Adrenal gland (tissue), 12 donors: ENCODE measurements around the gene MYL3. TPM values are rescaled to one million over a fixed set of nuclear protein-coding genes. Genes with fewer than 3 reads are reported as not detected.
A peak's percentile ranks its signal among the peaks of the same experiment; 100 is the strongest.

Experiments used
- DNase-seq, 7 donors: peaks; one replicate each; pipeline ENCODE4 v3.0.0-alpha.2; 2019 to 2020
- H3K27ac ChIP-seq, 5 donors: fragments of 200-600 bp; sonication (generic) in 4 of 5; 1 replicate in 3 of 5; 2 replicates in 2 of 5; pipeline versions ENCODE4 v1.5.1 to v1.8.0; 2016 to 2020; ENCODE audit warnings: mild to moderate bottlenecking in 1 of 5
- H3K27me3 ChIP-seq: fragments of 200-600 bp; 2 replicates; pipeline ENCODE4 v1.8.0; 2021
- H3K36me3 ChIP-seq, 2 donors: fragments of 200-600 bp; replicated peaks in 1 of 2; 1 replicate in 1 of 2; 2 replicates in 1 of 2; pipeline versions ENCODE4 v1.5.1 to v1.8.0; 2018 to 2022
- H3K4me1 ChIP-seq, 2 donors: fragments of 200-600 bp; replicated peaks in 1 of 2; 1 replicate in 1 of 2; 2 replicates in 1 of 2; pipeline versions ENCODE4 v1.5.1 to v1.8.0; 2018 to 2021
- H3K4me3 ChIP-seq, 4 donors: fragments of 200-600 bp; sonication (generic) in 3 of 4; one replicate each; pipeline ENCODE4 v1.5.1; 2016 to 2018
- H3K9me3 ChIP-seq, 3 donors: fragments of 200-600 bp; sonication (generic) in 1 of 3; replicated peaks in 1 of 3; 1 replicate in 2 of 3; 2 replicates in 1 of 3; pipeline versions ENCODE4 v1.5.1 to v1.8.0; 2016 to 2021
- CTCF ChIP-seq, 6 experiments: fragments of 450-650 bp in 4 of 6; fragments of 200-600 bp in 2 of 6; sonication (generic) in 1 of 6; IDR thresholded peaks; 1 replicate in 5 of 6; 2 replicates in 1 of 6; pipeline versions ENCODE4 v1.5.1 to v1.8.0; 2016 to 2021; ENCODE audit warnings: antibody characterized with exemption in 6 of 6, mild to moderate bottlenecking in 2 of 6, moderate library complexity in 1 of 6
- POLR2A ChIP-seq, 2 donors: fragments of 450-650 bp; IDR thresholded peaks; one replicate each; pipeline ENCODE4 v1.6.1; 2017; ENCODE audit warnings: antibody characterized with exemption in 2 of 2, mild to moderate bottlenecking in 2 of 2, moderate library complexity in 1 of 2
- WGBS, 4 donors: extraction: QIAGEN DNeasy Blood & Tissue Kit in 2 of 4; methylation state at CpG; one replicate each; pipeline versions ENCODE4 v1.1.5 to v1.1.7; 2013 to 2017; 5-methylcytosine and 5-hydroxymethylcytosine counted together
- intact Hi-C, 2 donors: fragments of 100-400 bp; cut with DNase I; formaldehyde crosslinking; loops; one replicate each; pipeline versions ENCODE4 v1.14.1 to v1.15.0; 2022 to 2023
- polyA plus RNA-seq, 3 donors: library from polyadenylated mRNA; stranded (reverse); fragments of 200-250 nt in 2 of 3; fragments of 350-450 nt in 1 of 3; fragmentation: Illumina TruSeq in 1 of 3; extraction: RNeasy Lipid Tissue Mini Kit (QIAGEN cat#74804) in 1 of 3; gene quantifications; one replicate each; pipeline ENCODE4 v1.2.3, GENCODE V29; 2013 to 2014
- total RNA-seq, 9 donors: library from RNA; depleted of rRNA in 4 of 9; stranded (reverse); fragments of >200 nt in 4 of 9; fragments of 120-200 nt in 1 of 9; fragmentation: NEBNext Ultra II Directional in 1 of 9; extraction: Animal tissue kit (Norgen Biotek cat#: 25700) in 1 of 9; gene quantifications; one replicate each; pipeline versions ENCODE4 v1.1.0 to v1.2.4, GENCODE V29; 2013 to 2023
- donor health status: healthy with polysubstance abuse.
- donor health status: Bipolar disorder and iron deficiency.
- donor health status: DM: yes; HTN: yes; CAD: no.
- donor health status: DM: no; HTN: no; CAD: no.
- donor health status: DM: no; HTN: no; CAD: no.
- donor health status: DM: yes; HTN: yes; CAD: no.

The MYL3 gene
- total and polyA plus RNA-seq, 12 donors, result 1.4 to 12.7 (median 4.6) TPM; not detected in 1

- Histone ChIP-seq H3K27ac (peak overlapping the region in 1 of 5 donors; percentile 68), H3K27me3 (no peaks in the 10 kb centered on the region), H3K36me3 (no peaks in the 10 kb centered on the region), H3K9me3 (no peaks in the 10 kb centered on the region), H3K4me3 (no peak overlapping the region), H3K4me1 (peaks cover 7 to 9% of the 10 kb centered on the region in 2 donors)
- DNase-seq, result peak in 4 of 7 donors; percentile 25 to 56 (median 38)
- no peak for TF ChIP-seq POLR2A (IDR thresholded peaks at IDR 0.05)
- peak in 5 of 6 experiments; percentile 8 to 50 (median 27) for TF ChIP-seq CTCF (IDR thresholded peaks at IDR 0.05)
- WGBS, 4 donors, result 68 to 75% (median 73%) methylated on average over 9 to 12 of the region's 12 CpGs
- intact Hi-C loops, result no loop called here
These were observed 14.8 kb downstream of the MYL3 start for GRCh38 chr3:46848271-46849044.

- Histone ChIP-seq H3K27me3 (no peaks in the 10 kb centered on the region), H3K27ac (no peak overlapping the region), H3K4me1 (peaks cover 7 to 9% of the 10 kb centered on the region in 2 donors), H3K36me3 (no peaks in the 10 kb centered on the region), H3K9me3 (no peaks in the 10 kb centered on the region), H3K4me3 (no peak overlapping the region)
- intact Hi-C loops, result no loop called here
- WGBS, 4 donors, result 92 to 98% (median 95%) methylated on average over 5 of the region's 5 CpGs
- no peak for TF ChIP-seq CTCF (IDR thresholded peaks at IDR 0.05)
- TF ChIP-seq POLR2A (IDR thresholded peaks at IDR 0.05), result no peak
- DNase-seq, result no peak
These were observed 15.5 kb downstream of the MYL3 start for GRCh38 chr3:46847744-46848143.

- Histone ChIP-seq H3K36me3 (no peaks in the 10 kb centered on the region), H3K4me1 (peaks cover 7 to 9% of the 10 kb centered on the region in 2 donors), H3K27ac (peak overlapping the region in 2 of 5 donors; percentile 70 to 81), H3K9me3 (peaks cover 0 to 3% (median 0%) of the 10 kb centered on the region in 3 donors), H3K4me3 (peak overlapping the region in 1 of 4 donors; percentile 50), H3K27me3 (no peaks in the 10 kb centered on the region)
- WGBS, 4 donors, result 80 to 88% (median 84%) methylated on average over 3 to 9 of the region's 9 CpGs
- intact Hi-C loops, result no loop called here
- TF ChIP-seq CTCF (IDR thresholded peaks at IDR 0.05) (no peak), POLR2A (IDR thresholded peaks at IDR 0.05) (no peak)
- peak in 1 of 7 donors; percentile 43 for DNase-seq
These were observed 16.4 kb downstream of the MYL3 start for GRCh38 chr3:46846624-46847542.
